K562 (cell line): ENCODE measurements around the gene CELSR3. TPM values are rescaled to one million over a fixed set of nuclear protein-coding genes. Genes with fewer than 3 reads are reported as not detected.

ENCODE experiments used
- ATAC-seq: fragments of 200-7000 bp; cut with Tn5 transposase; 3 replicates; pipeline ENCODE4 v1.9.1; 2020; ENCODE audit warnings: moderate library complexity
- BruUV-seq: library from RNA; stranded (reverse); fragments of 400-500 nt; replicated peaks from 2 replicates; lab custom pipeline; 2021; lab: Mats Ljungman, UMichigan
- CTCF ChIA-PET: fragments of 300-600 bp; formaldehyde crosslinking; extraction: SDS; loops from one replicate; lab custom pipeline; 2021; ENCODE audit warnings: low intra/inter-chr PET ratio; lab: Yijun Ruan, JAX
- POLR2A ChIA-PET: fragments of 300-600, 350-650 bp; sonication (Branson Sonifier 250); formaldehyde crosslinking; extraction: SDS; loops from one replicate; lab custom pipeline; 2021; ENCODE audit warnings: antibody characterized with exemption, inconsistent platforms; lab: Yijun Ruan, JAX
- DNase-seq, 4 experiments: peaks; one replicate each; pipeline versions ENCODE4 v3.0.0 to v3.0.0-alpha.2; 2011 to 2018; ENCODE audit warnings: low spot score in 3 of 4, mixed read lengths in 3 of 4; ENCODE audit errors: extremely low read depth in 1 of 4
- FAIRE-seq: peaks from 2 replicates; lab custom pipeline; 2011; peaks lifted over from hg19 to GRCh38; lab: Jason Lieb, UNC
- H2AFZ ChIP-seq: 2 replicates; pipeline ENCODE4 v1.6.0; 2011; ENCODE audit warnings: low read depth, low read length, control low read depth, inconsistent platforms
- H3K27ac ChIP-seq: fragments of 200-600 bp; 3 replicates; pipeline ENCODE4 v1.8.0; 2011; ENCODE audit warnings: low read depth, mild to moderate bottlenecking, control low read depth, inconsistent platforms, low read length, moderate library complexity, mixed read lengths; ENCODE audit errors: extremely low read depth
- H3K27me3 ChIP-seq, 2 experiments: fragments of 300-600 bp in 1 of 2; 2 replicates in 1 of 2; 3 replicates in 1 of 2; pipeline versions ENCODE4 v1.6.0 to v1.8.0; 2011; ENCODE audit warnings: inconsistent platforms in 2 of 2, low read length in 2 of 2, mild to moderate bottlenecking in 1 of 2, mixed read lengths in 1 of 2, moderate library complexity in 1 of 2; ENCODE audit not compliant: control insufficient read depth in 2 of 2, insufficient read depth in 2 of 2
- H3K36me3 ChIP-seq: fragments of 300-600 bp; 3 replicates; pipeline ENCODE4 v1.8.0; 2011; ENCODE audit warnings: mild to moderate bottlenecking, low read length, inconsistent platforms; ENCODE audit not compliant: control insufficient read depth, insufficient read depth
- H3K4me1 ChIP-seq, 2 experiments: fragments of 200-600 bp in 1 of 2; replicated peaks in 1 of 2; 2 replicates in 1 of 2; 3 replicates in 1 of 2; pipeline versions ENCODE4 v1.5.1 to v1.8.0; 2011; ENCODE audit warnings: inconsistent platforms in 2 of 2, low read length in 2 of 2, mild to moderate bottlenecking in 1 of 2, mixed read lengths in 1 of 2, moderate library complexity in 1 of 2; ENCODE audit not compliant: control insufficient read depth in 2 of 2, insufficient read depth in 2 of 2
- H3K4me2 ChIP-seq: 2 replicates; pipeline ENCODE4 v1.6.1; 2011; ENCODE audit warnings: low read length, control low read depth, inconsistent platforms, mixed read lengths; ENCODE audit not compliant: insufficient read depth
- H3K4me3 ChIP-seq: fragments of 200-600 bp; sonication (generic), shearing (Covaris generic); 2 replicates; pipeline ENCODE4 v1.5.1; 2016; ENCODE audit warnings: control low read depth, inconsistent platforms
- H3K79me2 ChIP-seq: fragments of 200-600 bp; 3 replicates; pipeline ENCODE4 v1.8.0; 2011; ENCODE audit warnings: low read length, inconsistent platforms; ENCODE audit not compliant: control insufficient read depth, insufficient read depth
- H3K9ac ChIP-seq, 2 experiments: 2 replicates each; pipeline versions ENCODE4 v1.6.0 to v1.6.1; 2011; ENCODE audit warnings: low read depth in 2 of 2, low read length in 2 of 2, control low read depth in 1 of 2, inconsistent platforms in 1 of 2, mild to moderate bottlenecking in 1 of 2, mixed read lengths in 1 of 2; ENCODE audit not compliant: insufficient read depth in 1 of 2
- H3K9me1 ChIP-seq: one replicate; pipeline ENCODE4 v1.6.0; 2011; ENCODE audit warnings: inconsistent platforms, mild to moderate bottlenecking, low read length, moderate library complexity; ENCODE audit not compliant: control insufficient read depth, insufficient read depth
- H3K9me3 ChIP-seq: replicated peaks from 2 replicates; pipeline ENCODE4 v1.5.1; 2011; ENCODE audit warnings: low read depth, low read length, inconsistent platforms; ENCODE audit not compliant: control insufficient read depth, insufficient read depth
- H4K20me1 ChIP-seq: replicated peaks from 2 replicates; pipeline ENCODE4 v1.6.1; 2011; ENCODE audit warnings: low read length, inconsistent platforms, mixed read lengths; ENCODE audit not compliant: control insufficient read depth, insufficient read depth
- CHD1 ChIP-seq: fragments of 200-600 bp; sonication (generic); IDR thresholded peaks from one replicate; pipeline ENCODE4 v1.6.1; 2012; ENCODE audit warnings: mild to moderate bottlenecking, moderate library complexity, low read length, inconsistent platforms
- E2F3 ChIP-seq: fragments of 250-450 bp; sonication (Bioruptor Pico); IDR thresholded peaks from 2 replicates; pipeline ENCODE4 v1.4.0; 2020; ENCODE audit warnings: mild to moderate bottlenecking
- NFIC ChIP-seq: fragments of 450-650 bp; IDR thresholded peaks from 2 replicates; pipeline ENCODE4 v1.6.1; 2017; ENCODE audit warnings: mild to moderate bottlenecking, inconsistent platforms
- RBM34 ChIP-seq: fragments of 200-400 bp; formaldehyde crosslinking; IDR thresholded peaks from 2 replicates; pipeline ENCODE4 v1.6.1; 2018; ENCODE audit warnings: low read length, borderline replicate concordance; ENCODE audit not compliant: insufficient read depth
- TCFL5 ChIP-seq: fragments of 250-450 bp; sonication (Bioruptor Pico); conservative IDR thresholded peaks from 2 replicates; pipeline ENCODE4 v1.6.1; 2021; ENCODE audit warnings: mild to moderate bottlenecking, moderate library complexity, matching md5 sums
- USF2 ChIP-seq: sonication (generic); formaldehyde crosslinking; IDR thresholded peaks from 2 replicates; pipeline ENCODE4 v1.5.0; 2020; ENCODE audit warnings: missing genetic modification reagents
- ZNF354B ChIP-seq: fragments of 250-450 bp; sonication (Bioruptor Pico); IDR thresholded peaks from 2 replicates; pipeline ENCODE4 v1.4.0; 2020
- ZNF655 ChIP-seq: fragments of 250-450 bp; sonication (Bioruptor Pico); IDR thresholded peaks from 2 replicates; pipeline ENCODE4 v1.5.0; 2021
- ZNF668 ChIP-seq: fragments of 250-450 bp; sonication (Bioruptor Pico); IDR thresholded peaks from 2 replicates; pipeline ENCODE4 v1.8.0; 2022; ENCODE audit warnings: mild to moderate bottlenecking, inconsistent platforms
- WGBS: fragments of 100-300 bp; shearing (Covaris generic); methylation state at CpG from one replicate; pipeline ENCODE4 v1.1.6; 2016; ENCODE audit warnings: low coverage, mixed read lengths; ENCODE audit not compliant: insufficient coverage; ENCODE audit errors: missing lambda C conversion rate; 5-methylcytosine and 5-hydroxymethylcytosine counted together
- in situ Hi-C: fragments of 300-500 bp; cut with MboI; formaldehyde crosslinking; loops from 4 replicates; pipeline ENCODE4 v1.15.0; 2018; ENCODE audit warnings: inconsistent platforms, mixed read lengths
- intact Hi-C: fragments of 100-400 bp; cut with micrococcal nuclease; formaldehyde crosslinking; loops from 2 replicates; pipeline ENCODE4 v1.14.2; 2022
- polyA plus RNA-seq, 8 experiments: library from polyadenylated mRNA; depleted of rRNA in 4 of 8; stranded (reverse) in 5 of 8; unstranded in 3 of 8; fragments of >200 nt; fragmentation: Nextera tagmentation in 2 of 8; fragmentation: Illumina TruSeq in 1 of 8; extraction: Ambion mirVana in 2 of 8; extraction: Trizol in 1 of 8; gene quantifications; 2 replicates each; pipeline versions ENCODE4 v1.2.1 to v1.2.3, GENCODE V29; 2011 to 2014; ENCODE audit warnings: inconsistent platforms in 1 of 8, missing spikeins in 1 of 8
- total RNA-seq, 7 experiments: library from RNA; depleted of rRNA in 6 of 7; stranded (reverse); fragments of >200 nt in 6 of 7; fragmentation: Illumina TruSeq in 2 of 7; extraction: Trizol in 2 of 7; gene quantifications; 2 replicates each; pipeline versions ENCODE4 v1.2.1 to v1.2.3, GENCODE V29; 2011 to 2021; ENCODE audit warnings: low replicate concordance in 1 of 7

CELSR3 gene
- total and polyA plus RNA-seq, 9 of the 15 experiments (the other 6 are each of a cell fraction or from before 2014, with no cell fraction given): 0.10 to 2.7 (median 0.76) TPM

GRCh38 chr3:48619541-48620524 is 42.9 kb downstream of the CELSR3 start:
- no peaks in the 10 kb centered on the region for H3K79me2 ChIP-seq
- 20% methylated on average over 6 of the region's 7 CpGs for WGBS
- FAIRE-seq: no peak
- no peak for ATAC-seq
- H3K9me1 ChIP-seq: no peaks in the 10 kb centered on the region
- no peak overlapping the region for H3K4me2 ChIP-seq
- no peaks in the 10 kb centered on the region for H3K27me3 ChIP-seq
- no peak overlapping the region for H3K27ac ChIP-seq
- peaks cover 6% of the 10 kb centered on the region; the same call in 1 of the 2 replicates for H3K9me3 ChIP-seq
- BruUV-seq: no TSS peak
- ChIA-PET CTCF (no interaction called here), POLR2A (interaction anchor here (1.1 kb wide), 1 partner anchor 15 kb away, joined by 5 read pairs; the partner anchor contains the start of gene SLC26A6)
- H4K20me1 ChIP-seq: no peaks in the 10 kb centered on the region
- H3K4me1 ChIP-seq: peaks cover 0 to 7% of the 10 kb centered on the region in 2 experiments; a peak in 2 of 5 replicates
- no peak overlapping the region for H2AFZ ChIP-seq
- in situ Hi-C loops (no loop called here), intact Hi-C loops (no loop called here)
- TF ChIP-seq NFIC: no peak
- TF ChIP-seq ZNF354B (CRISPR knock-in tag): no peak
- TF ChIP-seq ZNF668: no peak
- no peak for TF ChIP-seq USF2 (CRISPR knock-in tag)
- TF ChIP-seq RBM34: no peak
- no peak for TF ChIP-seq ZNF655 (CRISPR knock-in tag)
- no peak for TF ChIP-seq CHD1
- TF ChIP-seq TCFL5 (CRISPR knock-in tag): no peak
- no peak for TF ChIP-seq E2F3
- no peak for DNase-seq
- H3K36me3 ChIP-seq: no peaks in the 10 kb centered on the region; the same call in 2 of the 3 replicates
- H3K4me3 ChIP-seq: no peak overlapping the region
- no peak overlapping the region for H3K9ac ChIP-seq
